ENCODE results near the gene TES. TPM values are rescaled to one million over a fixed set of nuclear protein-coding genes. Genes with fewer than 3 reads are reported as not detected.
"Not testable (repeated sequence)": the region's sequence is repeated elsewhere in the genome, so short reads cannot be mapped to it uniquely, and the experiment has no call there.

The TES gene
- not detected in 2 replicates for polyA plus RNA-seq (2014; cell fraction: cytosol; rRNA removed)
- polyA plus RNA-seq (2014; cell fraction: nucleus; rRNA removed): not detected in 2 replicates

- no peak for DNase-seq (ENCODE audit: low spot score)
These were observed at the start of gene TES for GRCh38 chr7:116210345-116211005. Gene TES, plus strand, starts transcription at chr7:116210539. Its CDS starts 169 bp downstream, at chr7:116210708.

GRCh38 chr7:116161728-116162127 is 48.6 kb upstream of the TES start:
- DNase-seq (ENCODE audit: low spot score): no peak

GRCh38 chr7:116162254-116162653 is 48.1 kb upstream of the TES start:
- DNase-seq (ENCODE audit: low spot score): no peak

GRCh38 chr7:116162992-116163391 is 47.3 kb upstream of the TES start:
- no peak for DNase-seq (ENCODE audit: low spot score)

- no peak for DNase-seq (ENCODE audit: low spot score)
These were observed 45.6 kb upstream of the TES start for GRCh38 chr7:116164552-116165306.

GRCh38 chr7:116165717-116166116 is 44.6 kb upstream of the TES start:
- no peak for DNase-seq (ENCODE audit: low spot score)

GRCh38 chr7:116166156-116166555 is 44.2 kb upstream of the TES start:
- DNase-seq (ENCODE audit: low spot score): no peak

GRCh38 chr7:116167177-116167576 is 43.2 kb upstream of the TES start:
- DNase-seq (ENCODE audit: low spot score): no peak

- DNase-seq (ENCODE audit: low spot score): no peak
These were observed 41.3 kb upstream of the TES start for GRCh38 chr7:116169060-116169459.

GRCh38 chr7:116170180-116170579 is 40.2 kb upstream of the TES start:
- DNase-seq (ENCODE audit: low spot score): no peak

- no peak for DNase-seq (ENCODE audit: low spot score)
These were observed 39.2 kb upstream of the TES start for GRCh38 chr7:116171094-116171493.

- no peak for DNase-seq (ENCODE audit: low spot score)
These were observed 38.0 kb upstream of the TES start for GRCh38 chr7:116172353-116172752.

GRCh38 chr7:116173051-116174028 is 37.0 kb upstream of the TES start:
- peak; percentile 23 for DNase-seq (ENCODE audit: low spot score)

GRCh38 chr7:116175095-116175494 is 35.2 kb upstream of the TES start:
- not testable (repeated sequence) for DNase-seq (ENCODE audit: low spot score)

GRCh38 chr7:116176226-116176625 is 34.1 kb upstream of the TES start:
- no peak for DNase-seq (ENCODE audit: low spot score)

- DNase-seq (ENCODE audit: low spot score): no peak
These were observed 33.3 kb upstream of the TES start for GRCh38 chr7:116177009-116177408.

- peak; percentile 8 for DNase-seq (ENCODE audit: low spot score)
These were observed 30.0 kb upstream of the TES start for GRCh38 chr7:116180302-116180701.

GRCh38 chr7:116182023-116182422 is 28.3 kb upstream of the TES start:
- DNase-seq (ENCODE audit: low spot score): no peak

GRCh38 chr7:116185450-116185849 is 24.9 kb upstream of the TES start:
- no peak for DNase-seq (ENCODE audit: low spot score)

GRCh38 chr7:116185956-116186355 is 24.4 kb upstream of the TES start:
- no peak for DNase-seq (ENCODE audit: low spot score)

GRCh38 chr7:116187400-116187799 is 22.9 kb upstream of the TES start:
- DNase-seq (ENCODE audit: low spot score): no peak
